ENCODE data around the gene SERPINB6.

The SERPINB6 gene

GRCh38 chr6:2968600-2969135 lies 2.7 kb downstream of the SERPINB6 start:
- no CpG with 5 or more reads among the region's 8 CpGs for WGBS (ENCODE audit: insufficient coverage)
- ChIA-PET POLR2A (no interaction called here), CTCF (interaction anchor here (1.1 to 1.2 kb wide), 3 partner anchors 11 to 19 kb away, joined by 3 to 5 read pairs (median 3); no protein-coding TSS in a partner anchor)
- no peaks in the 10 kb centered on the region for H3K9me3 ChIP-seq (ENCODE audit: control extremely low read depth in 1 of 5, control insufficient read depth in 4 of 5, insufficient read depth in 2 of 5, low read depth in 1 of 5, low read length in 4 of 5)
- H3K36me3 ChIP-seq (ENCODE audit: control insufficient read depth in 4 of 4, insufficient read depth in 4 of 4, low read length in 3 of 4), result peaks cover 2 to 14% (median 6%) of the 10 kb centered on the region in 4 experiments
- H3K4me1 ChIP-seq (ENCODE audit: control extremely low read depth in 1 of 4, control insufficient read depth in 4 of 4, insufficient read depth in 4 of 4, low read length in 3 of 4), result peaks cover 3 to 45% (median 12%) of the 10 kb centered on the region in 4 experiments
- H3K27ac ChIP-seq (ENCODE audit: insufficient read depth in 1 of 2, low read depth in 1 of 2, low read length in 2 of 2, poor library complexity in 1 of 2, severe bottlenecking in 2 of 2), result no peak overlapping the region
- no peak overlapping the region for H3K4me3 ChIP-seq (ENCODE audit: control insufficient read depth in 1 of 7, extremely low read depth in 1 of 7, insufficient read depth in 4 of 7, low read depth in 2 of 7, low read length in 6 of 7)
- DNase-seq, result no peak
- H3K27me3 ChIP-seq (replicated peaks in 2 of 5; ENCODE audit: control insufficient read depth in 4 of 5, insufficient read depth in 5 of 5, low read length in 4 of 5), result no peaks in the 10 kb centered on the region

DNA sequence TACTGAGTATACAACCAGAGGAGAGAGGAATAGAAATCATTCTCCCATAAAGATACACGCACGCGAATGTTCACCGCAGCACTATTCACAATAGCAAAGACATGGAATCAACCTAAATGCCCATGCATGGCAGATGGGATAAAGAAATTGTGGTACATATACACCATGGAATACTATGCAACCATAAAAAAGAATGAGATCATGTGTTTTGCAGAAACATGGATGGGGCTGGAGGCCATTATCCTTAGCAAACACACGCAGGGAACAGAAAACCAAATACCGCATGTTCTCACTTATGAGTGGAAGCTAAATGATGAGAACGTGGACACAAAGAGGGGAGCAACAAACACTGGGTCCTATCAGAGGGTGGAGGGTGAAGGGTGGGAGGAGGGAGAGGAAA lies 3.4 kb downstream of the SERPINB6 start:
- H3K9me3 ChIP-seq (ENCODE audit: control extremely low read depth in 1 of 5, control insufficient read depth in 4 of 5, insufficient read depth in 2 of 5, low read depth in 1 of 5, low read length in 4 of 5), result no peaks in the 10 kb centered on the region
- H3K36me3 ChIP-seq (ENCODE audit: control insufficient read depth in 4 of 4, insufficient read depth in 4 of 4, low read length in 3 of 4), result peaks cover 2 to 14% (median 6%) of the 10 kb centered on the region in 4 experiments
- no peak for DNase-seq
- 100% methylated on average over 3 of the region's 7 CpGs for WGBS (ENCODE audit: insufficient coverage)
- ChIA-PET CTCF (interaction anchor here (1.1 to 1.2 kb wide), 4 partner anchors 12 to 36 kb away, joined by 3 to 5 read pairs (median 4); no protein-coding TSS in a partner anchor), POLR2A (no interaction called here)
- H3K4me1 ChIP-seq (ENCODE audit: control extremely low read depth in 1 of 4, control insufficient read depth in 4 of 4, insufficient read depth in 4 of 4, low read length in 3 of 4), result peaks cover 3 to 49% (median 17%) of the 10 kb centered on the region in 4 experiments
- no peak overlapping the region for H3K4me3 ChIP-seq (ENCODE audit: control insufficient read depth in 1 of 7, extremely low read depth in 1 of 7, insufficient read depth in 4 of 7, low read depth in 2 of 7, low read length in 6 of 7)
- H3K27me3 ChIP-seq (replicated peaks in 2 of 5; ENCODE audit: control insufficient read depth in 4 of 5, insufficient read depth in 5 of 5, low read length in 4 of 5), result no peaks in the 10 kb centered on the region
- H3K27ac ChIP-seq (ENCODE audit: insufficient read depth in 1 of 2, low read depth in 1 of 2, low read length in 2 of 2, poor library complexity in 1 of 2, severe bottlenecking in 2 of 2), result no peak overlapping the region

- POLR2A ChIA-PET, result interaction anchor here (1.1 kb wide), 1 partner anchor 12 kb away, joined by 5 read pairs; no protein-coding TSS in a partner anchor
- DNase-seq, result no peak
- WGBS (ENCODE audit: insufficient coverage), result 88% methylated on average over 4 of the region's 9 CpGs
- no peak overlapping the region for H3K4me3 ChIP-seq (ENCODE audit: control insufficient read depth in 1 of 7, extremely low read depth in 1 of 7, insufficient read depth in 4 of 7, low read depth in 2 of 7, low read length in 6 of 7)
- peak overlapping the region in 1 of 2 experiments; percentile 35 for H3K27ac ChIP-seq (ENCODE audit: insufficient read depth in 1 of 2, low read depth in 1 of 2, low read length in 2 of 2, poor library complexity in 1 of 2, severe bottlenecking in 2 of 2)
- CTCF ChIA-PET, result interaction anchor here (0.8 to 3.2 kb wide), 8 partner anchors 9 to 24 kb away, joined by 3 to 15 read pairs (median 4); no protein-coding TSS in a partner anchor
- H3K4me1 ChIP-seq (ENCODE audit: control extremely low read depth in 1 of 4, control insufficient read depth in 4 of 4, insufficient read depth in 4 of 4, low read length in 3 of 4), result peaks cover 3 to 57% (median 27%) of the 10 kb centered on the region in 4 experiments
- peaks cover 2 to 14% (median 6%) of the 10 kb centered on the region in 4 experiments for H3K36me3 ChIP-seq (ENCODE audit: control insufficient read depth in 4 of 4, insufficient read depth in 4 of 4, low read length in 3 of 4)
- no peaks in the 10 kb centered on the region for H3K27me3 ChIP-seq (replicated peaks in 2 of 5; ENCODE audit: control insufficient read depth in 4 of 5, insufficient read depth in 5 of 5, low read length in 4 of 5)
- H3K9me3 ChIP-seq (ENCODE audit: control extremely low read depth in 1 of 5, control insufficient read depth in 4 of 5, insufficient read depth in 2 of 5, low read depth in 1 of 5, low read length in 4 of 5), result no peaks in the 10 kb centered on the region
Observed at GRCh38 chr6:2966347-2966746, 5.0 kb downstream of the SERPINB6 start.

DNA sequence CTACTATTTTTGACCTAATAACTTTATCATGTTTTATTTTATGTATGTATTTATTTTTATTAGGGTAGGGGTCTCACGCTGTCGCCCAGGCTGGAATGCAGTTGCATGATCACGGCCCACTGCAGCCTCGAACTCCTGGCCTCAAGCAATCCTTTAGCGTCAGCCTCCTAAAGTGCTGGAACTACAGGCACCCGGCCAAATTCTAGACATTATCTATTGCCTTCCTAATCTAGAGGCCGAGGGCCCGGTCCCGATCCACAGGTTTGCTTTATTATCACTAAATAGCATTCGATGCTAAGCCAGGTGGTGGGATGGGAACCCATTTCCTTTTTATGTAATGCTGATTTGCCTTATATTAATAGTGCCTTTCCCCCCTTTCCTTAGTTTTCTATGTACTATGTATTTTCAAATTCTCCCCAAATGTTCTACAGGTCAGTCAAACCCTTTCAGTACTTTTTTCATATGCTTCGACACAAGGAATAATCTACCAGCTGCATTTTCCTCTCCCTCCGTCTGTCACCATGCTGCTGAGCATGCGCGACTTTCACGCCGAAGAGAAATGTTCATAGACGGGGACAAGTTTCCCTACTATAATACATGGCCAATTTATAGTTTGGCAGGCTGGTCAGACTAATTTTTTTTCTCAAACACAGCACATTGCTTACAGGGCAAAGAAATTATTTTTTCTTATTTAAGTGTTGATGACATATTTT lies 6.4 kb downstream of the SERPINB6 start:
- POLR2A ChIA-PET, result no interaction called here
- peaks cover under 1 to 63% (median 22%) of the 10 kb centered on the region in 4 experiments for H3K4me1 ChIP-seq (ENCODE audit: control extremely low read depth in 1 of 4, control insufficient read depth in 4 of 4, insufficient read depth in 4 of 4, low read length in 3 of 4)
- H3K27ac ChIP-seq (ENCODE audit: insufficient read depth in 1 of 2, low read depth in 1 of 2, low read length in 2 of 2, poor library complexity in 1 of 2, severe bottlenecking in 2 of 2), result no peak overlapping the region
- no peak for DNase-seq
- CTCF ChIA-PET, result interaction anchor here (0.7 to 3.2 kb wide), 8 partner anchors 8 to 26 kb away, joined by 3 to 15 read pairs (median 4); no protein-coding TSS in a partner anchor
- H3K4me3 ChIP-seq (ENCODE audit: control insufficient read depth in 1 of 7, extremely low read depth in 1 of 7, insufficient read depth in 4 of 7, low read depth in 2 of 7, low read length in 6 of 7), result no peak overlapping the region
- no peaks in the 10 kb centered on the region for H3K9me3 ChIP-seq (ENCODE audit: control extremely low read depth in 1 of 5, control insufficient read depth in 4 of 5, insufficient read depth in 2 of 5, low read depth in 1 of 5, low read length in 4 of 5)
- peaks cover 2 to 16% (median 7%) of the 10 kb centered on the region in 4 experiments for H3K36me3 ChIP-seq (ENCODE audit: control insufficient read depth in 4 of 4, insufficient read depth in 4 of 4, low read length in 3 of 4)
- no peaks in the 10 kb centered on the region for H3K27me3 ChIP-seq (replicated peaks in 2 of 5; ENCODE audit: control insufficient read depth in 4 of 5, insufficient read depth in 5 of 5, low read length in 4 of 5)
- 90% methylated on average over 15 of the region's 17 CpGs for WGBS (ENCODE audit: insufficient coverage)

- Histone ChIP-seq H3K27me3 (replicated peaks in 2 of 5; ENCODE audit: control insufficient read depth in 4 of 5, insufficient read depth in 5 of 5, low read length in 4 of 5) (no peaks in the 10 kb centered on the region), H3K36me3 (ENCODE audit: control insufficient read depth in 4 of 4, insufficient read depth in 4 of 4, low read length in 3 of 4) (peaks cover 2 to 19% (median 10%) of the 10 kb centered on the region in 4 experiments), H3K27ac (ENCODE audit: insufficient read depth in 1 of 2, low read depth in 1 of 2, low read length in 2 of 2, poor library complexity in 1 of 2, severe bottlenecking in 2 of 2) (no peak overlapping the region), H3K9me3 (ENCODE audit: control extremely low read depth in 1 of 5, control insufficient read depth in 4 of 5, insufficient read depth in 2 of 5, low read depth in 1 of 5, low read length in 4 of 5) (no peaks in the 10 kb centered on the region), H3K4me3 (ENCODE audit: control insufficient read depth in 1 of 7, extremely low read depth in 1 of 7, insufficient read depth in 4 of 7, low read depth in 2 of 7, low read length in 6 of 7) (no peak overlapping the region), H3K4me1 (ENCODE audit: control extremely low read depth in 1 of 4, control insufficient read depth in 4 of 4, insufficient read depth in 4 of 4, low read length in 3 of 4) (peaks cover 0 to 68% (median 23%) of the 10 kb centered on the region in 4 experiments)
- 100% methylated on average over 7 of the region's 8 CpGs for WGBS (ENCODE audit: insufficient coverage)
- DNase-seq, result no peak
- ChIA-PET CTCF (interaction anchor here (1.3 to 1.6 kb wide), 3 partner anchors 12 to 20 kb away, joined by 4 to 14 read pairs (median 4); no protein-coding TSS in a partner anchor), POLR2A (no interaction called here)
Observed at GRCh38 chr6:2963756-2964155, 7.6 kb downstream of the SERPINB6 start.

DNA sequence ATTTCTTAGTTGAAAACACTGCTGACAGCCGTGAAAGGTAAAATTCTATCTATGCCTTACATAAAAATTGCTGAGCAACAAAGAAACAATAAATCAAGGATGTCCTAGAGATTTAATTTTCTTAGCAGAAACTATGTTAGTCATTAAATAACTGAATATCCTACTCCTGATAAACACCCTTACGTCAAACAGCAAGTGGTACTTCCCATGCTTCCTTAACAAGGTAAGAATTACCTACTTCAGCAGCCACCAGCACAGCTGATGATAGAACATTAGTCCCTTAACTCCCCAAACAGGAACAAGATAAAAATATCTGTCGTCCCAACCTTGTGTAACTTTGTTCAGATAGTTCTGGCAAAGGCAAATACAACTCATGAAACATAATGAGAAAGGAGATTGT lies 8.7 kb downstream of the SERPINB6 start:
- no peak overlapping the region for H3K4me3 ChIP-seq (ENCODE audit: control insufficient read depth in 1 of 7, extremely low read depth in 1 of 7, insufficient read depth in 4 of 7, low read depth in 2 of 7, low read length in 6 of 7)
- peak in 2 of 3 donors; percentile 37 to 60 for DNase-seq
- H3K27ac ChIP-seq (ENCODE audit: insufficient read depth in 1 of 2, low read depth in 1 of 2, low read length in 2 of 2, poor library complexity in 1 of 2, severe bottlenecking in 2 of 2), result peak overlapping the region in 1 of 2 experiments; percentile 47
- 20% methylated on average over 2 of the region's 3 CpGs for WGBS (ENCODE audit: insufficient coverage)
- H3K4me1 ChIP-seq (ENCODE audit: control extremely low read depth in 1 of 4, control insufficient read depth in 4 of 4, insufficient read depth in 4 of 4, low read length in 3 of 4), result peaks cover 0 to 76% (median 34%) of the 10 kb centered on the region in 4 experiments
- H3K27me3 ChIP-seq (replicated peaks in 2 of 5; ENCODE audit: control insufficient read depth in 4 of 5, insufficient read depth in 5 of 5, low read length in 4 of 5), result no peaks in the 10 kb centered on the region
- ChIA-PET CTCF (interaction anchor here (0.8 to 1.6 kb wide), 7 partner anchors 11 to 116 kb away, joined by 3 to 14 read pairs (median 4); no protein-coding TSS in a partner anchor), POLR2A (no interaction called here)
- H3K9me3 ChIP-seq (ENCODE audit: control extremely low read depth in 1 of 5, control insufficient read depth in 4 of 5, insufficient read depth in 2 of 5, low read depth in 1 of 5, low read length in 4 of 5), result no peaks in the 10 kb centered on the region
- H3K36me3 ChIP-seq (ENCODE audit: control insufficient read depth in 4 of 4, insufficient read depth in 4 of 4, low read length in 3 of 4), result peaks cover 0 to 15% (median 13%) of the 10 kb centered on the region in 4 experiments

Measured in common myeloid progenitor, CD34-positive (primary cell).